Endodermal cell (in vitro differentiated cells): ENCODE data around the gene UBASH3B. TPM values are rescaled to one million over a fixed set of nuclear protein-coding genes. Genes with fewer than 3 reads are reported as not detected.

ENCODE experiments used
- DNase-seq: peaks from one replicate; pipeline ENCODE4 v3.0.0-alpha.2; 2017
- H3K27ac ChIP-seq: 2 replicates; pipeline ENCODE4 v1.5.1; 2013; ENCODE audit warnings: mild to moderate bottlenecking, low read depth, low read length, moderate library complexity
- H3K27me3 ChIP-seq: 2 replicates; pipeline ENCODE4 v1.6.1; 2013; ENCODE audit warnings: mild to moderate bottlenecking, low read length, moderate library complexity; ENCODE audit not compliant: insufficient read depth, control insufficient read depth, poor library complexity, severe bottlenecking
- H3K36me3 ChIP-seq: 2 replicates; pipeline ENCODE4 v1.7.0; 2013; ENCODE audit warnings: mild to moderate bottlenecking, low read length, moderate library complexity; ENCODE audit not compliant: control insufficient read depth, insufficient read depth
- H3K4me1 ChIP-seq: one replicate; pipeline ENCODE4 v1.7.0; 2013; ENCODE audit warnings: low read length; ENCODE audit not compliant: control insufficient read depth, insufficient read depth
- H3K4me3 ChIP-seq: 2 replicates; pipeline ENCODE4 v1.5.1; 2013; ENCODE audit warnings: mild to moderate bottlenecking, low read length, moderate library complexity
- H3K9ac ChIP-seq: 2 replicates; pipeline ENCODE4 v1.6.1; 2013; ENCODE audit warnings: mild to moderate bottlenecking, low read length, moderate library complexity; ENCODE audit not compliant: poor library complexity, severe bottlenecking; ENCODE audit errors: extremely low read depth
- H3K9me3 ChIP-seq: 2 replicates; pipeline ENCODE4 v1.6.1; 2013; ENCODE audit warnings: mild to moderate bottlenecking, low read length, moderate library complexity; ENCODE audit not compliant: control insufficient read depth
- H3K27ac Mint-ChIP-seq: 2 replicates; pipeline ENCODE4 v1.8.0; 2020; ENCODE audit warnings: mixed read lengths
- H3K27me3 Mint-ChIP-seq: 2 replicates; pipeline ENCODE4 v1.8.0; 2021; ENCODE audit warnings: mild to moderate bottlenecking, mixed read lengths; ENCODE audit not compliant: insufficient read depth
- H3K36me3 Mint-ChIP-seq: 2 replicates; pipeline ENCODE4 v1.8.0; 2020; ENCODE audit warnings: low read depth, mixed read lengths
- H3K4me1 Mint-ChIP-seq: 2 replicates; pipeline ENCODE4 v1.8.0; 2020; ENCODE audit warnings: mixed read lengths
- H3K4me3 Mint-ChIP-seq: 2 replicates; pipeline ENCODE4 v1.8.0; 2020; ENCODE audit warnings: mild to moderate bottlenecking, moderate library complexity, mixed read lengths
- H3K9me3 Mint-ChIP-seq: 2 replicates; pipeline ENCODE4 v1.8.0; 2020; ENCODE audit warnings: mild to moderate bottlenecking, mixed read lengths
- CTCF ChIP-seq: fragments of 200-600 bp; sonication (generic); conservative IDR thresholded peaks from 2 replicates; pipeline ENCODE4 v1.5.0; 2021; ENCODE audit warnings: antibody characterized with exemption, mild to moderate bottlenecking
- WGBS, 2 experiments: methylation state at CpG; one replicate each; pipeline versions ENCODE4 v1.1.5 to v1.1.7; 2013; ENCODE audit warnings: missing lambda C conversion rate in 2 of 2, mixed read lengths in 1 of 2; ENCODE audit not compliant: insufficient coverage in 1 of 2, insufficient read length in 1 of 2; 5-methylcytosine and 5-hydroxymethylcytosine counted together
- total RNA-seq, 2 donors: library from RNA; stranded (reverse); fragmentation: NEBNext Ultra II Directional in 1 of 2; extraction: Animal tissue kit (Norgen Biotek cat#: 25700) in 1 of 2; gene quantifications; 2 replicates in 1 of 2; 3 replicates in 1 of 2; pipeline ENCODE4 v1.2.1, GENCODE V29; 2021

The UBASH3B gene
- total RNA-seq, 2 donors from 2014 or later: 6.0 to 9.0 TPM

- peak overlapping the region; percentile 21 for H3K27ac ChIP-seq
- no peak overlapping the region for H3K9ac ChIP-seq
- Mint-ChIP-seq H3K4me3 (no peak overlapping the region), H3K9me3 (peaks cover 17% of the 10 kb centered on the region), H3K27ac (no peak overlapping the region), H3K36me3 (peaks cover 6% of the 10 kb centered on the region), H3K4me1 (peaks cover 13% of the 10 kb centered on the region), H3K27me3 (peaks cover 4% of the 10 kb centered on the region)
- H3K4me1 ChIP-seq: no peaks in the 10 kb centered on the region
- no peaks in the 10 kb centered on the region for H3K27me3 ChIP-seq
- H3K4me3 ChIP-seq: no peak overlapping the region
- H3K9me3 ChIP-seq: peaks cover 17% of the 10 kb centered on the region
- 44 to 46% methylated on average over 6 to 7 of the region's 8 CpGs for WGBS, 2 experiments
- DNase-seq: no peak
- no peak for TF ChIP-seq CTCF
- H3K36me3 ChIP-seq: no peaks in the 10 kb centered on the region
These were observed 157.8 kb downstream of the UBASH3B start for GRCh38 chr11:122813176-122813893.

GRCh38 chr11:122813894-122814270 is 158.4 kb downstream of the UBASH3B start:
- Histone ChIP-seq H3K36me3 (no peaks in the 10 kb centered on the region), H3K9me3 (peaks cover 22% of the 10 kb centered on the region), H3K27me3 (no peaks in the 10 kb centered on the region), H3K9ac (no peak overlapping the region), H3K4me1 (no peaks in the 10 kb centered on the region), H3K27ac (no peak overlapping the region), H3K4me3 (no peak overlapping the region)
- no CpG with 5 or more reads among the region's 1 CpG for WGBS, 2 experiments
- no peak for DNase-seq
- peaks cover 22% of the 10 kb centered on the region for H3K9me3 Mint-ChIP-seq
- peaks cover 11% of the 10 kb centered on the region for H3K36me3 Mint-ChIP-seq
- TF ChIP-seq CTCF: no peak
- peaks cover 2% of the 10 kb centered on the region for H3K27me3 Mint-ChIP-seq
- H3K4me3 Mint-ChIP-seq: no peak overlapping the region
- peaks cover 10% of the 10 kb centered on the region for H3K4me1 Mint-ChIP-seq
- no peak overlapping the region for H3K27ac Mint-ChIP-seq

GRCh38 chr11:122814401-122814800 is 158.9 kb downstream of the UBASH3B start:
- H3K36me3 ChIP-seq: no peaks in the 10 kb centered on the region
- peaks cover 27% of the 10 kb centered on the region for H3K9me3 ChIP-seq
- H3K9me3 Mint-ChIP-seq: peaks cover 27% of the 10 kb centered on the region
- peak; percentile 76 for TF ChIP-seq CTCF
- H3K27ac ChIP-seq: no peak overlapping the region
- 70 to 89% methylated on average over 1 of the region's 1 CpG for WGBS, 2 experiments
- H3K4me3 ChIP-seq: no peak overlapping the region
- H3K36me3 Mint-ChIP-seq: peaks cover 16% of the 10 kb centered on the region
- peaks cover under 1% of the 10 kb centered on the region for H3K27me3 Mint-ChIP-seq
- H3K9ac ChIP-seq: no peak overlapping the region
- H3K27me3 ChIP-seq: no peaks in the 10 kb centered on the region
- H3K4me1 ChIP-seq: no peaks in the 10 kb centered on the region
- H3K27ac Mint-ChIP-seq: no peak overlapping the region
- no peak for DNase-seq
- no peak overlapping the region for H3K4me3 Mint-ChIP-seq
- H3K4me1 Mint-ChIP-seq: peaks cover 10% of the 10 kb centered on the region
